Panc1 (cell line): Measurements from ENCODE around the gene BBOF1. TPM values are rescaled to one million over a fixed set of nuclear protein-coding genes. Genes with fewer than 3 reads are reported as not detected.

ENCODE experiments used
- ATAC-seq: fragments of 200-7000 bp; cut with Tn5 transposase; 2 replicates; pipeline ENCODE4 v1.9.1; 2020; ENCODE audit warnings: mild to moderate bottlenecking, moderate library complexity
- BruUV-seq: library from RNA; stranded (reverse); fragments of 400-500 nt; replicated peaks from 2 replicates; lab custom pipeline; 2021; lab: Mats Ljungman, UMichigan
- CTCF ChIA-PET: fragments of 300-600 bp; sonication (Branson Sonifier 250); formaldehyde crosslinking; loops from one replicate; lab custom pipeline; 2022; ENCODE audit warnings: antibody characterized with exemption; lab: Charles Lee
- POLR2A ChIA-PET: fragments of 300-600 bp; sonication (Branson Sonifier 250); formaldehyde crosslinking; loops from one replicate; lab custom pipeline; 2022; ENCODE audit warnings: antibody characterized with exemption; lab: Charles Lee
- DNase-seq: peaks from one replicate; pipeline ENCODE4 v3.0.0-alpha.2; 2010; ENCODE audit warnings: low read depth, low spot score
- H3K27ac ChIP-seq: 2 replicates; pipeline ENCODE4 v1.5.1; 2011; ENCODE audit warnings: mild to moderate bottlenecking, low read length, inconsistent platforms
- H3K27me3 ChIP-seq: fragments of 200-500 bp; sonication (Bioruptor generic); 2 replicates; pipeline ENCODE4 v1.6.0; 2014; ENCODE audit warnings: low read length, inconsistent platforms; ENCODE audit not compliant: control insufficient read depth, insufficient read depth
- H3K36me3 ChIP-seq: fragments of 200-500 bp; sonication (Bioruptor generic); 2 replicates; pipeline ENCODE4 v1.5.1; 2014; ENCODE audit warnings: inconsistent platforms, mild to moderate bottlenecking, low read length, moderate library complexity; ENCODE audit not compliant: control insufficient read depth, insufficient read depth
- H3K4me1 ChIP-seq: 2 replicates; pipeline ENCODE4 v1.5.1; 2011; ENCODE audit warnings: inconsistent platforms, mild to moderate bottlenecking, low read length, moderate library complexity; ENCODE audit not compliant: control insufficient read depth, insufficient read depth
- H3K4me3 ChIP-seq, 2 experiments: 2 replicates each; pipeline ENCODE4 v1.5.1; 2011 to 2012; ENCODE audit warnings: low read depth in 2 of 2, low read length in 2 of 2, mild to moderate bottlenecking in 2 of 2, inconsistent platforms in 1 of 2, moderate library complexity in 1 of 2
- H3K9me3 ChIP-seq: fragments of 200-500 bp; sonication (Bioruptor generic); 2 replicates; pipeline ENCODE4 v1.5.1; 2014; ENCODE audit warnings: low read depth, mild to moderate bottlenecking, inconsistent platforms, low read length, moderate library complexity; ENCODE audit not compliant: control insufficient read depth, insufficient read depth
- CTCF ChIP-seq: fragments of 450-650 bp; IDR thresholded peaks from 2 replicates; pipeline ENCODE4 v1.5.1; 2017; ENCODE audit warnings: mild to moderate bottlenecking
- POLR2AphosphoS5 ChIP-seq: IDR thresholded peaks from 2 replicates; pipeline ENCODE4 v1.6.1; 2012; ENCODE audit warnings: mild to moderate bottlenecking, low read depth, low read length, moderate library complexity
- REST ChIP-seq, 2 experiments: IDR thresholded peaks; 2 replicates each; pipeline ENCODE4 v1.6.1; 2011 to 2012; ENCODE audit warnings: low read depth in 2 of 2, control low read depth in 1 of 2, low read length in 1 of 2, mild to moderate bottlenecking in 1 of 2, moderate library complexity in 1 of 2; ENCODE audit not compliant: insufficient read depth in 1 of 2
- SIN3A ChIP-seq: IDR thresholded peaks from 2 replicates; pipeline ENCODE4 v1.6.1; 2012; ENCODE audit warnings: low read depth, mild to moderate bottlenecking, low read length, moderate library complexity, borderline replicate concordance; ENCODE audit not compliant: insufficient read depth
- TCF7L2 ChIP-seq: IDR thresholded peaks from 2 replicates; pipeline ENCODE4 v1.6.1; 2011; ENCODE audit warnings: mild to moderate bottlenecking, low read depth, low read length, inconsistent platforms
- in situ Hi-C: cut with HindIII; loops from 2 replicates; pipeline ENCODE4 v1.10.0; 2016; ENCODE audit warnings: low sequenced_read_pairs, low pct_unique_long_range_greater_than_20kb
- intact Hi-C: fragments of 100-400 bp; cut with micrococcal nuclease; formaldehyde crosslinking; loops from one replicate; pipeline ENCODE4 v1.10.0; 2022; ENCODE audit not compliant: unreplicated experiment
- total RNA-seq: library from RNA; stranded (reverse); gene quantifications from one replicate; pipeline ENCODE4 v1.2.1, GENCODE V29; 2021; ENCODE audit not compliant: unreplicated experiment

The BBOF1 gene
- total RNA-seq, 1 experiment from 2014 or later = 1.9 TPM

GRCh38 chr14:74077401-74077800, 58.3 kb downstream of the BBOF1 start:
- H3K27ac ChIP-seq = no peak overlapping the region
- H3K9me3 ChIP-seq = no peaks in the 10 kb centered on the region
- H3K4me1 ChIP-seq = no peaks in the 10 kb centered on the region
- no TSS peak for BruUV-seq
- TF ChIP-seq POLR2AphosphoS5 = no peak
- TF ChIP-seq SIN3A = no peak
- no peak for DNase-seq
- no peak for ATAC-seq
- H3K27me3 ChIP-seq = no peaks in the 10 kb centered on the region
- H3K36me3 ChIP-seq = no peaks in the 10 kb centered on the region
- in situ Hi-C loops = no loop called here
- H3K4me3 ChIP-seq = no peak overlapping the region
- intact Hi-C loops = no loop called here
- ChIA-PET CTCF (no interaction called here), POLR2A (interaction anchor here (0.8 kb wide), 1 partner anchor 127 kb away, joined by 3 read pairs; the partner anchor contains the start of genes COQ6 and FAM161B)

GRCh38 chr14:74080820-74081460, 61.8 kb downstream of the BBOF1 start:
- Histone ChIP-seq H3K4me1 (peaks cover 6% of the 10 kb centered on the region; the same call in 1 of the 2 replicates), H3K27me3 (no peaks in the 10 kb centered on the region), H3K4me3 (no peak overlapping the region), H3K9me3 (no peaks in the 10 kb centered on the region), H3K27ac (no peak overlapping the region), H3K36me3 (peaks cover 4% of the 10 kb centered on the region; the same call in 1 of the 2 replicates)
- POLR2A ChIA-PET = no interaction called here
- DNase-seq (no peak), ATAC-seq (no peak)
- no TSS peak for BruUV-seq
- intact Hi-C loops = no loop called here
- CTCF ChIA-PET = no interaction called here
- in situ Hi-C loops = no loop called here
- TF ChIP-seq TCF7L2 (no peak), CTCF (no peak)

GRCh38 chr14:74081491-74081890, 62.3 kb downstream of the BBOF1 start:
- Histone ChIP-seq H3K27ac (no peak overlapping the region), H3K36me3 (peaks cover 4% of the 10 kb centered on the region; the same call in 1 of the 2 replicates), H3K27me3 (no peaks in the 10 kb centered on the region), H3K4me3 (no peak overlapping the region), H3K9me3 (no peaks in the 10 kb centered on the region), H3K4me1 (peaks cover 7% of the 10 kb centered on the region; the same call in 1 of the 2 replicates)
- TF ChIP-seq TCF7L2 = no peak
- no peak for TF ChIP-seq SIN3A
- no peak for TF ChIP-seq REST (IDR thresholded peaks at IDR 0.05; ENCODE audit: insufficient read depth in 1 of 2, low read depth in 2 of 2, low read length in 1 of 2)
- no peak for TF ChIP-seq POLR2AphosphoS5
- no peak for TF ChIP-seq CTCF
- no peak for ATAC-seq
- DNase-seq = no peak
- intact Hi-C loops = no loop called here
- CTCF ChIA-PET = no interaction called here
- in situ Hi-C loops = no loop called here
- BruUV-seq = no TSS peak
- POLR2A ChIA-PET = interaction anchor here (0.6 kb wide), 1 partner anchor 19 kb away, joined by 9 read pairs; no protein-coding TSS in a partner anchor
